GM06990 (cell line): ENCODE results near the gene LARGE1.

Source experiments
- DNase-seq: peaks from one replicate; pipeline ENCODE4 v3.0.0-alpha.2; 2011; ENCODE audit not compliant: insufficient read length; ENCODE audit errors: extremely low read depth
- H3K27me3 ChIP-seq: replicated peaks from 2 replicates; pipeline ENCODE4 v1.6.0; 2011; ENCODE audit warnings: low read length; ENCODE audit not compliant: control insufficient read depth, insufficient read depth
- H3K36me3 ChIP-seq: 2 replicates; pipeline ENCODE4 v1.5.1; 2011; ENCODE audit warnings: low read length; ENCODE audit not compliant: control insufficient read depth, insufficient read depth
- H3K4me3 ChIP-seq: replicated peaks from 2 replicates; pipeline ENCODE4 v1.5.1; 2011; ENCODE audit warnings: low read depth, mild to moderate bottlenecking, control low read depth, low read length
- TF ChIP-seq, protein P1 (sequence below): IDR thresholded peaks from 2 replicates; pipeline ENCODE4 v1.5.1; 2011; ENCODE audit warnings: low read length, control low read depth, mild to moderate bottlenecking, inconsistent platforms; ENCODE audit not compliant: insufficient read depth, poor library complexity, severe bottlenecking

Gene LARGE1

DNA sequence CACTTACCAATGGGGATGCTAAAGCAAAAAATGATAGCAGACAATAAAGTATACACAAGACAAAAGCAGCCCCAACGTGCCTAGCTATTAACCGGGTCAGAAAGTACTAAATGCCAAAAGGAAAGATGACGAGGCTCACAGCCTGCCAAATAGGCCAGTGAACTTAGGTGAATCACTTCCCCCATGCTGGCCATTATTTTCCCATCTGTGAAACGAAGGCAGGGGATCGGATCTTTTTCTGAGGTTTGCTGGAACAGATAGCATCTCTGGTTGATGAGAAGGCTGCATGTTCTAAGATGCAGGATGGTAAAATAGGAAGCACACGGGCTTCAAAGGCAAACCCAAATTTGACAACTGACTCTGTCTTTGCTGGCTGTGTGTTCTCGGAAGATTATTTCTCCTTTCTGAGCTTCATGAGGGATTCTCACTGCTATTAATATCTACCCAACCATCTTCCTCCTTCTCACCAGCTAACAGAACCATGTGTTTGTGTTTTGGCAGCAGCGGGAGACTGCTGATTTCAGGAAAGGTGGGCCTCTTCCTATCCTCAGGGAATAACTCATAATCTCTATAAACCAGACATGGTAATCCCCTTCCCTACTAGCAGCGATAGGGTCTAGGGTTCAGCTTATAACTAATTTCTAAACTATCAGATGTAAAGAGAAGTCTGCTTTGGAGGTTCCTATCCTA is 390.7 kb downstream of the LARGE1 start:
- Histone ChIP-seq H3K27me3 (no peaks in the 10 kb centered on the region), H3K36me3 (no peaks in the 10 kb centered on the region), H3K4me3 (no peak overlapping the region)
- no peak for DNase-seq
- TF ChIP-seq, protein P1, sequence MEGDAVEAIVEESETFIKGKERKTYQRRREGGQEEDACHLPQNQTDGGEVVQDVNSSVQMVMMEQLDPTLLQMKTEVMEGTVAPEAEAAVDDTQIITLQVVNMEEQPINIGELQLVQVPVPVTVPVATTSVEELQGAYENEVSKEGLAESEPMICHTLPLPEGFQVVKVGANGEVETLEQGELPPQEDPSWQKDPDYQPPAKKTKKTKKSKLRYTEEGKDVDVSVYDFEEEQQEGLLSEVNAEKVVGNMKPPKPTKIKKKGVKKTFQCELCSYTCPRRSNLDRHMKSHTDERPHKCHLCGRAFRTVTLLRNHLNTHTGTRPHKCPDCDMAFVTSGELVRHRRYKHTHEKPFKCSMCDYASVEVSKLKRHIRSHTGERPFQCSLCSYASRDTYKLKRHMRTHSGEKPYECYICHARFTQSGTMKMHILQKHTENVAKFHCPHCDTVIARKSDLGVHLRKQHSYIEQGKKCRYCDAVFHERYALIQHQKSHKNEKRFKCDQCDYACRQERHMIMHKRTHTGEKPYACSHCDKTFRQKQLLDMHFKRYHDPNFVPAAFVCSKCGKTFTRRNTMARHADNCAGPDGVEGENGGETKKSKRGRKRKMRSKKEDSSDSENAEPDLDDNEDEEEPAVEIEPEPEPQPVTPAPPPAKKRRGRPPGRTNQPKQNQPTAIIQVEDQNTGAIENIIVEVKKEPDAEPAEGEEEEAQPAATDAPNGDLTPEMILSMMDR: no peak

GRCh38 chr22:33528183-33528582 is 392.1 kb downstream of the LARGE1 start:
- TF ChIP-seq, protein P1: no peak
- Histone ChIP-seq H3K27me3 (no peaks in the 10 kb centered on the region), H3K36me3 (no peaks in the 10 kb centered on the region), H3K4me3 (no peak overlapping the region)
- DNase-seq: no peak

DNA sequence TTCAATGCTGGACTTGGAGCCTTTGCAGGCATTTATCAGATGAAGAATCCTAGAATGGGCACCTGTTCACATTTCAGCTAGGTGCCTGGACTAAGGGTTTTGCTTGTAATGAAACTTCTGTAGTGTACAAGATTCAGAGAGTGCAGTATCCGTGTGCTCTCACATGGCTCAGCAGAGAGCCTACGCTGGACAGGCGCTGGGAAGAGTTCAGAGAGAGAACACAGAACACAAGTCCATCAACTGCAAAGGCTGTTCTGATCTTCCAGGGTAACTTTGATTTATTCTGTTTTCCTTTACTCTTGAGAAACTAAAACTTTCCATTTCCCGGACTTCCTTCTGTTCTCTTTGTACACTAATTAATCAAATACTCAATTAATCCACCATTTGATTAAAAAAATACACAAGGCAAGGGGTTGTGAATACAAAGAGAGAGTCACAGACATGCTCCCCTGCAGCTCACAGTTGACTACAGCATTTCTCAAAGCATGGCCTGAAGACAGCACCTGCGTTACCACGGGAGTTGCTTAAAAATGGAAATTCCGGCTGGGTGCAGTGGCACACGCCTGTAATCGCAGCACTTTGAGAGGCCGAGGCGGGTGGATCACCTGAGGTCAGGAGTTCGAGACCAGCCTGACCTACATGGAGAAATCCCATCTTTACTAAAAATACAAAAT is 393.7 kb downstream of the LARGE1 start:
- DNase-seq: no peak
- TF ChIP-seq, protein P1: no peak
- H3K4me3 ChIP-seq: no peak overlapping the region
- no peaks in the 10 kb centered on the region for H3K36me3 ChIP-seq
- no peaks in the 10 kb centered on the region for H3K27me3 ChIP-seq

DNA sequence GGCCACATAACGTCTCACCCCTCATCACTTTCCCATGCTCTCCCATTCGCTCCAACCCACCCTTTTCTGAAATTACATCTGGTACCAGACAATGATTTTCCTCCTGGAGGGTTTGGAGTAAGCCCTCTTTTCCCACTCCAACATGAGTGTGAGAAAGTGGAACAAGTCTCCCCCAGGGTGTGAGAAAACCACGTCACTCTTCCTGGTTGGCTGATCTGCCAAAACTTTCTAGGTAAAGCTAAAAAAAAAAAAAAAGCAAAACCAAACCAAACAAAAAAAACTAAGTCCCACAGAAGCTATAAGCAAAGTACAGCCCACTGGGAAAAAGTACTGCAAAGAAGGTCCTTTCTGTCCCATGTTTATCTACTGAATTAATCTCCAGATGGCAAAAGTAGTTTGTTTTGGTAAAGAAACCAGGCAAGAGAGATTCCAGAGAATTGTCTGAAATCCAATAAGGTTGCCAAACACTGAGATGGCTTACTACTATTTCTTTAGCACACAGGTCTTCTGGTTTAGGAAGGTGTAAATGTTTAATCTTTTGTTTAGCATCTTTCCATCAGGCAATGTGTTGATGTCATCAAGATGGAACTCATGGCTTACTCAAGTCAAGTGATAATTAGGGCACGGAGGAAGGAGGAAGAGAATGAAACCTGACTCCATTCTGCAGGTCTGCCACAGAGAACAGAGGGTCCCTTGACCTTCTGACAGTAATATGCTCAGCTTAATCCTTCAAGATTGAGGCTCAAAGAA is 395.6 kb downstream of the LARGE1 start:
- no peak overlapping the region for H3K4me3 ChIP-seq
- TF ChIP-seq, protein P1: no peak
- no peak for DNase-seq
- no peaks in the 10 kb centered on the region for H3K36me3 ChIP-seq
- H3K27me3 ChIP-seq: no peaks in the 10 kb centered on the region

DNA sequence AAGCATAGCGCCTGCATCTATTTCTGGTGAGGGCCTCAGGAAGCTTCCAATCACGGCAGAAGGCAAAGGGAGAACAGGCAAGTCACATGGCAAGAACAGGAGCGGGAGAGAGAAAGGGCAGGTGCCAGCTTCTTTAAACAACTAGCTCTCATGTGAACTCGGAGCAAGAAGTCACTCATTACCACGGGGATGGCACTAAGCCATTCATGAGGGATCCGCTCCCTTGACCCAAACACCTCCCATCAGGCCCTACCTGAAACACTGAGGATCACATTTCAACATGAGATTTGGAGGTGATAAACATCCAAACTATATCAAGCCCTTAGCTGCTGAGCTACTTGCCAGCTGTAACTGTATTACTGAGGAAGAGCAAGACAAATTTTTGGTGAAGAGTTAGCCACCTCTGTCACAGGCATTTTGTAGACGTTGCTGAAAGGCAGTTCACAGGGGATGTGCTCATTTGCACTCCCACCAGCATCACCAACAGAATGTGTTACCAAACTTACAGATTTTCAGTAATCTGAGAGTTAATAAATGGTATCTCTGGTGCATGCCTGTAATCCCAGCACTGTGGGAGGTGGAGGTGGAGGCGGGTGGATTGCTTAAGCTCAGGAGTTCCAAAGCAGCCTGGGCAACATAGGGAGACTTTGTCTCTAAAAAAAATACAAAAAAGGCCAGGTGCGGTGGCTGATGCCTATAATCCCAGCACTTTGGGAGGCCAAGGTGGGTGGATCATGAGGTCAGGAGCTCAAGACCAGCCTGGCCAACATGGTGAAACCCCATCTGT is 398.2 kb downstream of the LARGE1 start:
- Histone ChIP-seq H3K4me3 (no peak overlapping the region), H3K36me3 (no peaks in the 10 kb centered on the region), H3K27me3 (no peaks in the 10 kb centered on the region)
- TF ChIP-seq, protein P1: no peak
- DNase-seq: no peak
